Panc1 (cell line): ENCODE data around the gene PLPP4.

Experiments used
- CTCF ChIP-seq: fragments of 450-650 bp; IDR thresholded peaks from 2 replicates; pipeline ENCODE4 v1.5.1; 2017; ENCODE audit warnings: mild to moderate bottlenecking
- REST ChIP-seq, 2 experiments: IDR thresholded peaks; 2 replicates each; pipeline ENCODE4 v1.6.1; 2011 to 2012; ENCODE audit warnings: low read depth in 2 of 2, control low read depth in 1 of 2, low read length in 1 of 2, mild to moderate bottlenecking in 1 of 2, moderate library complexity in 1 of 2; ENCODE audit not compliant: insufficient read depth in 1 of 2

GRCh38 chr10:120507651-120508050, 50.6 kb downstream of the PLPP4 start:
- TF ChIP-seq CTCF = no peak
- TF ChIP-seq REST (IDR thresholded peaks at IDR 0.05; ENCODE audit: insufficient read depth in 1 of 2, low read depth in 2 of 2, low read length in 1 of 2) = no peak
